ENCODE data around the gene HDHD3. TPM values are rescaled to one million over a fixed set of nuclear protein-coding genes. Genes with fewer than 3 reads are reported as not detected.

The HDHD3 gene, protein sequence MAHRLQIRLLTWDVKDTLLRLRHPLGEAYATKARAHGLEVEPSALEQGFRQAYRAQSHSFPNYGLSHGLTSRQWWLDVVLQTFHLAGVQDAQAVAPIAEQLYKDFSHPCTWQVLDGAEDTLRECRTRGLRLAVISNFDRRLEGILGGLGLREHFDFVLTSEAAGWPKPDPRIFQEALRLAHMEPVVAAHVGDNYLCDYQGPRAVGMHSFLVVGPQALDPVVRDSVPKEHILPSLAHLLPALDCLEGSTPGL
- 10 to 100 TPM in 1 of 3 donors, 1 to 10 TPM in 2; 6.1 to 11.8 (median 9.6) TPM for total RNA-seq
- total RNA-seq (2013): 14.6 TPM

DNA sequence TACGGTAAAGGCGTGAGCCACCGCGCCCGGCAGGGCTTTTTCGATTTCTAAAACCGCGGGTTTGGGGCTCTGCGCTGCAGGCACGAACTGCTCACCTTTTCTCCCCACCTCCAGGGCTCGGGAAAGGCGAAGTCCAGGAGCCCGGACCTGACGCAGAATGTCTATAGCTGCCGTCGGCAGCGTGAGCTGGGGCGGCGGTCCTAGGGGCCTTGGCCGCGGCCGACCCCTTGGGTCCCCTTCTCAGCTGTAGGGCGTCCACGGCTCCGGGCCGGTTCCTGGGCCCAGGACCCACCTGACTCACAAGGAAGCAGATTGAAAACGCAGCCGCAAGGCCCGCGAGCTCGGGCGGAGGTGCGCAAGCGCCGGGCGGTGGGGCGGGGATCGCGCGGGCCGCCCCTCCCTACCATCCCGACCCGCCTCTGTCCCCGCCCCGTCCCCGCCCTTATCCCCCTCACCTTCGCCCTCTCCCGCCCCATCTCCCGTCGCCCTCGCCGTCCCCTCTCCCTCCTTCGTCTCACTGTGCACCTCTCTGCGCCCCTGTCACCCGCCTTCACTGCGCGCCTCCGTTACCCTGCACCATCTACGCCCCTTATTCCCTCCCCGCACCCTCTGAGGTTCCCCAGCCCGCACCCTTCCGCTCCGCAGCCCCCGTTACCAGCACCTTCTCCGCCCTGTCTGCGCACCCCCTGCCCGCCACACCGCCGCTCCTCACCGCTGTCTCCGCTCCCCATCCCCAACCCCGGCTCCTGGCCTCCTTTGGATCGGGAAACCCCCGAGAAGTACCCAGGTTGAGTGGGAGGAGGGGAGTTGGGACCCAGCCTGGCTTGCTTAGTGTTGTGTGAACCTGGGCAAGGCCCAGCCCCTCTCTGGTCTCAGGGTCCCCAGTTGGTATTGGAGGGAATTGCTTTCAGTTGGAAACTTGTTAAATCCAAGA, at the start of gene HDHD3:
Gene HDHD3, minus strand, starts transcription at position 353 of the 934 bp plus-strand sequence. CDS start 2,632 bp downstream, outside the sequence.
- intact Hi-C loops (cut with micrococcal nuclease): no loop called here
- H3K9me3 ChIP-seq (ENCODE audit: control insufficient read depth, insufficient read depth, low read length): no peaks in the 10 kb centered on the region
- peak; percentile 55 to 90 for DNase-seq

DNA sequence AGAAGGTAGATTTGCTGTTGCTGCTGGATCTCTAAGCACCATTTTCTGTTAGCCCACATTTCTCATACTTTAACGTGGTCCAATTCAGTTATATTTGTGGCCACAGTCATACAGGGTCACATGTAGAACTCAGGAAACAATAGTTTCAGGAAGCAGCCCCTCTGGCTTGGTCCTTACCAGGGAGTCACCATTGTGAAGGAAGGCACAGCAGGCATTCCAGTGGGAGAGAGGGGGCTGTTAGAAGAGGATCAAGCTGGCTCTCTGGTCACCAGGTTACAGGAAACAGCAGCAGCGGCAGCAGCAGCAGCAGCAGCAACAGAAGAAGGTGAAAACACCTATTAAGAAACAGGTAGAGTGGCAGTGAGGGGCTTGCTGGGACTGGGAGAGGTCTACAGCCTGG, 48.3 kb upstream of the HDHD3 start:
- Mint-ChIP-seq H3K27ac (peak overlapping the region in 1 of 2 donors; percentile 48), H3K27me3 (ENCODE audit: low read depth in 2 of 2) (peaks cover 19 to 28% of the 10 kb centered on the region in 2 donors), H3K9me3 (no peaks in the 10 kb centered on the region), H3K4me3 (no peak overlapping the region), H3K36me3 (no peaks in the 10 kb centered on the region), H3K4me1 (no peaks in the 10 kb centered on the region)
- H3K27ac ChIP-seq (ENCODE audit: low read length): no peak overlapping the region
- no peaks in the 10 kb centered on the region for H3K9me3 ChIP-seq (ENCODE audit: control insufficient read depth, insufficient read depth, low read length)
- no peaks in the 10 kb centered on the region for H3K36me3 ChIP-seq (ENCODE audit: control insufficient read depth, insufficient read depth, low read length)
- H3K4me1 ChIP-seq (ENCODE audit: control insufficient read depth, insufficient read depth, low read length): no peaks in the 10 kb centered on the region
- DNase-seq (no peak), ATAC-seq (no peak)
- intact Hi-C loops (cut with micrococcal nuclease): no loop called here
- WGBS (ENCODE audit: insufficient coverage): 10% methylated on average over 2 of the region's 2 CpGs
- H3K4me3 ChIP-seq (ENCODE audit: low read length): no peak overlapping the region
- TF ChIP-seq, protein P1, sequence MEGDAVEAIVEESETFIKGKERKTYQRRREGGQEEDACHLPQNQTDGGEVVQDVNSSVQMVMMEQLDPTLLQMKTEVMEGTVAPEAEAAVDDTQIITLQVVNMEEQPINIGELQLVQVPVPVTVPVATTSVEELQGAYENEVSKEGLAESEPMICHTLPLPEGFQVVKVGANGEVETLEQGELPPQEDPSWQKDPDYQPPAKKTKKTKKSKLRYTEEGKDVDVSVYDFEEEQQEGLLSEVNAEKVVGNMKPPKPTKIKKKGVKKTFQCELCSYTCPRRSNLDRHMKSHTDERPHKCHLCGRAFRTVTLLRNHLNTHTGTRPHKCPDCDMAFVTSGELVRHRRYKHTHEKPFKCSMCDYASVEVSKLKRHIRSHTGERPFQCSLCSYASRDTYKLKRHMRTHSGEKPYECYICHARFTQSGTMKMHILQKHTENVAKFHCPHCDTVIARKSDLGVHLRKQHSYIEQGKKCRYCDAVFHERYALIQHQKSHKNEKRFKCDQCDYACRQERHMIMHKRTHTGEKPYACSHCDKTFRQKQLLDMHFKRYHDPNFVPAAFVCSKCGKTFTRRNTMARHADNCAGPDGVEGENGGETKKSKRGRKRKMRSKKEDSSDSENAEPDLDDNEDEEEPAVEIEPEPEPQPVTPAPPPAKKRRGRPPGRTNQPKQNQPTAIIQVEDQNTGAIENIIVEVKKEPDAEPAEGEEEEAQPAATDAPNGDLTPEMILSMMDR (IDR thresholded peaks at IDR 0.05): no peak
- no peaks in the 10 kb centered on the region for H3K27me3 ChIP-seq (ENCODE audit: control insufficient read depth, insufficient read depth, low read length)

More for the DNA sequence above, at the start of gene HDHD3:
- Mint-ChIP-seq H3K4me3 (peak within 1 kb of the TSS; percentile 88), H3K27me3 (ENCODE audit: low read depth in 2 of 2) (no peaks in the 10 kb centered on the region), H3K9me3 (no peaks in the 10 kb centered on the region), H3K36me3 (no peaks in the 10 kb centered on the region), H3K27ac (peak within 1 kb of the TSS; percentile 43 to 84), H3K4me1 (peaks cover 6 to 17% of the 10 kb centered on the region in 2 donors)
- Histone ChIP-seq H3K4me1 (ENCODE audit: control insufficient read depth, insufficient read depth, low read length) (peaks cover 21% of the 10 kb centered on the region), H3K4me3 (ENCODE audit: low read length) (peak within 1 kb of the TSS; percentile 78), H3K36me3 (ENCODE audit: control insufficient read depth, insufficient read depth, low read length) (peaks cover 17% of the 10 kb centered on the region), H3K27me3 (ENCODE audit: control insufficient read depth, insufficient read depth, low read length) (no peaks in the 10 kb centered on the region), H3K27ac (ENCODE audit: low read length) (peak within 1 kb of the TSS; percentile 59)
- TF ChIP-seq, protein P1 (IDR thresholded peaks at IDR 0.05): no peak
- under 1% methylated on average over 71 of the region's 74 CpGs for WGBS (ENCODE audit: insufficient coverage)
- ATAC-seq: peak; percentile 89 to 96 (median 92)

DNA sequence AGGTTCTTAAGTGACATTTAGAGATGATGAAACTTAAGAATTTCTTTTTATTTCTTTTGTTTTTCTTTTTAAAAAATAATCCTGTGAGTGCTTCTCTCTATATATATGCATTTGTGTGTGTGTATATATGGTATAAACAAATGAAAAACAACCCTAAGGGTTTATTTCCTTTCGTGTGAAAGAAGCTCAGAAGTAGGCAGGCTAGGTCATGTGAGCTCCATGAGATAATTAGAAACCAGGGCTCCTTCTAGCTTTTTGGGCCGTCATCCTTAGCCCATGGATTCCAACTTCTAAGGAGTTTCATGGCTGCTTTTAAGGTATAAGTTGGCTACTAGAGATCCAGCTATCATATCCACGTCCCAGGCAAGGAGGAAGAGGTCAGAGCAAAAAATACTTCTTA, 44.9 kb upstream of the HDHD3 start:
- Mint-ChIP-seq H3K36me3 (no peaks in the 10 kb centered on the region), H3K9me3 (no peaks in the 10 kb centered on the region), H3K27ac (no peak overlapping the region), H3K4me1 (no peaks in the 10 kb centered on the region), H3K4me3 (no peak overlapping the region), H3K27me3 (ENCODE audit: low read depth in 2 of 2) (peaks cover 19 to 35% of the 10 kb centered on the region in 2 donors)
- Histone ChIP-seq H3K4me1 (ENCODE audit: control insufficient read depth, insufficient read depth, low read length) (no peaks in the 10 kb centered on the region), H3K27me3 (ENCODE audit: control insufficient read depth, insufficient read depth, low read length) (no peaks in the 10 kb centered on the region), H3K9me3 (ENCODE audit: control insufficient read depth, insufficient read depth, low read length) (no peaks in the 10 kb centered on the region), H3K36me3 (ENCODE audit: control insufficient read depth, insufficient read depth, low read length) (no peaks in the 10 kb centered on the region), H3K27ac (ENCODE audit: low read length) (no peak overlapping the region), H3K4me3 (ENCODE audit: low read length) (no peak overlapping the region)
- TF ChIP-seq, protein P1 (IDR thresholded peaks at IDR 0.05): no peak
- ATAC-seq (no peak), DNase-seq (no peak)
- intact Hi-C loops (cut with micrococcal nuclease): no loop called here
- 92% methylated on average over 2 of the region's 3 CpGs for WGBS (ENCODE audit: insufficient coverage)

All from natural killer cell (primary cell).